Stimulated activated CD8-positive, alpha-beta memory T cell treated with anti-CD3 and anti-CD28 coated beads, Interleukin-12 subunit alpha, Interleukin-12 subunit beta, amount 100 ng/mL, for 4 hours (primary cell): Measurements from ENCODE around the gene NSD1.
"Not testable (repeated sequence)": the region's sequence is repeated elsewhere in the genome, so short reads cannot be mapped to it uniquely, and the experiment has no call there.

ENCODE experiments used
- DNase-seq: peaks from one replicate; pipeline ENCODE4 v3.0.0-alpha.2; 2020; ENCODE audit warnings: low read depth

The NSD1 gene

GRCh38 chr5:177231479-177232250 is 98.1 kb downstream of the NSD1 start:
- DNase-seq, result no peak

GRCh38 chr5:177232358-177232757 is 98.8 kb downstream of the NSD1 start:
- DNase-seq, result no peak

- DNase-seq, result no peak
Observed at GRCh38 chr5:177232761-177233160, 99.2 kb downstream of the NSD1 start.

GRCh38 chr5:177233206-177233605 is 99.6 kb downstream of the NSD1 start:
- no peak for DNase-seq

- no peak for DNase-seq
Observed at GRCh38 chr5:177233802-177234201, 100.2 kb downstream of the NSD1 start.

- DNase-seq, result no peak
Observed at GRCh38 chr5:177234841-177235240, 101.3 kb downstream of the NSD1 start.

GRCh38 chr5:177241768-177242167 is 108.2 kb downstream of the NSD1 start:
- DNase-seq, result no peak

GRCh38 chr5:177242304-177242703 is 108.7 kb downstream of the NSD1 start:
- no peak for DNase-seq

DNA sequence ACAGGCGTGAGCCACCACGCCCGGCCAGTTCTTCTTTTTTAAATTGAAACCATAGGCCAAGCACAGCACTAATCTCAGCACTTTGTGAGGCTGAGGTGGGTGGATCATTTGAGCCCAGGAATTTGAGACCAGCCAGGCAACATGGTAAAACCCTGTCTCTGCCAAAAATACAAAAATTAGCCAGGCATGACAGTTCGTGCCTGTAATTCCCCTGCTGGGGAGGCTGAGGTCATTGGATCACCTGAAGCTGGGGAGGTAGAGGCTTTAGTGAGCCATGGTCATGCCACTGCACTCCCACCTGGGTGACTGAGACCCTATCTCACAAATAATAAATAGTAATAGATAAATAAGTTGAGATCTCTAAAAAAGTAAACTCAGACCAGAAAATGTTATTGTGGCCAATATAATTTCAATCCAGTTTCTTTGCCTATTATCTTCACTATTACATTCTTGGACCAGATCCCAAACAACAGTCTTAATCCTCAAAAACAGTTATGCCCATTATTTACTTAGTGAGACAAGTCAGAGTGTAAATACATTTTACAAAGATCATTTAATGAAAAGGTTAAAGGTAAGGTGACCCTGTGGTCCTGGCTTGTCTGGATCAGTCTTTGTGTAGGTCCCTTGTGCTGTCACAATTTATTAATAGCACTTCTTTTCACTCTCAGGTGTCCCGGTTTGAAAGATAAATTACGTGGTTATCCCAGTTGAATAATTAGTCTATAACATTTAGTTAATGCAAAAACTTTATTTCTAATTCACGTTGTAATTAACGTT is 116.4 kb downstream of the NSD1 start:
- no peak for DNase-seq

DNA sequence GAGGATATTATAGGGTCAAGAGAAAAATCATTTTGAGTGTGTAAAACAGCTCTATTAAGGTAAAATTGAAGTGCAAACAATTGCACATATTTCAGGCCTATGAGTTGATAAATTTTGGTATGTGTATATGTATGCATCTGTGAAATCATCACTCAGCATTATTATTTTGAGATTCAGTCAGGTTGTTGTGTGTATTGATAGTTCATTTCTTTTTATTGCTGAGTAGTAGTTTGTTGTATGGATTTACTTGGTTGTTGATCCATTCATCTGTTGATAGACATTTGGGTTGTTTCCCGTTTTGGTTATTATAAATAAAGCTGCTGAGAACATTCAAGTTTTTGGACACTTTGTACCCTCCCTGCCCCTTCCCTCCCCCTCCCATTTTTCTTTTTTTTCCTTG is 119.7 kb downstream of the NSD1 start:
- DNase-seq, result no peak

DNA sequence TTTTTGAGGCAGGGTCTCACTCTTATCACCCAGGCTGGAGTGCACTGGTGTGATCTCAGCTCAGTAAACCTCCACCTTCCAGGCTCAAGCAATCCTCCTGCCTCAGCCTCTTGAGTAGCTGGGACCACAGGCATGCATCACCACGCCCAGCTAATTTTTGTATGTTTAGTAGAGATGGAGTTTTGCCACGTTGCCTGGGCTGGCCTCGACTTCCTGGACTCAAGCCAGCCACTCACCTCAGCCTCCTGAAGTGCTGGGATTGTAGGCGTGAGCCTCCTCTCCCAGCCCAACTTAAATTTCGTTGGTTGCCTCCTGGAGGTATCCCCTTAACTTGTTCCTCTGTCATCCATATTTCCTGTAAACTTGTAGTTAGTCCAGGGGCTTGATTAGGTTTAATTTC is 122.7 kb downstream of the NSD1 start:
- DNase-seq, result no peak

GRCh38 chr5:177258711-177259110 is 125.1 kb downstream of the NSD1 start:
- DNase-seq, result not testable (repeated sequence)

- no peak for DNase-seq
Observed at GRCh38 chr5:177260961-177261360, 127.4 kb downstream of the NSD1 start.

GRCh38 chr5:177261510-177261909 is 127.9 kb downstream of the NSD1 start:
- no peak for DNase-seq

DNA sequence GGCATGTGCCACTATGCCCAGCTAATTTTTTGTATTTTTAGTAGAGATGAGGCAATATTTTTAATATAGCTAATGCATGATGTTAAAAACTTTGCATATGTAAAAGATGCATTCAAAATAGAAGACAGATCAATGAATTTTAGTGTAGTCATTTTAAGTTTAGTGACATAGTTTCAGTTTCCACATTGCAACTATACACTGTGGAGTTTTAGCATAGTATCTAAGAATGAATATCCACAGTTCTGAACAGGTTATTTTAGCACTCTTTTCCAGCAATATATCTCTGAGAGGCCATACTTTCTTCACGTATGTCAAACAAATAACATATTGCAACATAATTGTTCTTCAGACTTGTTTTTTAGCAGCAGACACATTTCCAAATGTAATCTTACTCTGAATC is 130.6 kb downstream of the NSD1 start:
- no peak for DNase-seq

GRCh38 chr5:177265395-177265794 is 131.8 kb downstream of the NSD1 start:
- DNase-seq, result no peak

DNA sequence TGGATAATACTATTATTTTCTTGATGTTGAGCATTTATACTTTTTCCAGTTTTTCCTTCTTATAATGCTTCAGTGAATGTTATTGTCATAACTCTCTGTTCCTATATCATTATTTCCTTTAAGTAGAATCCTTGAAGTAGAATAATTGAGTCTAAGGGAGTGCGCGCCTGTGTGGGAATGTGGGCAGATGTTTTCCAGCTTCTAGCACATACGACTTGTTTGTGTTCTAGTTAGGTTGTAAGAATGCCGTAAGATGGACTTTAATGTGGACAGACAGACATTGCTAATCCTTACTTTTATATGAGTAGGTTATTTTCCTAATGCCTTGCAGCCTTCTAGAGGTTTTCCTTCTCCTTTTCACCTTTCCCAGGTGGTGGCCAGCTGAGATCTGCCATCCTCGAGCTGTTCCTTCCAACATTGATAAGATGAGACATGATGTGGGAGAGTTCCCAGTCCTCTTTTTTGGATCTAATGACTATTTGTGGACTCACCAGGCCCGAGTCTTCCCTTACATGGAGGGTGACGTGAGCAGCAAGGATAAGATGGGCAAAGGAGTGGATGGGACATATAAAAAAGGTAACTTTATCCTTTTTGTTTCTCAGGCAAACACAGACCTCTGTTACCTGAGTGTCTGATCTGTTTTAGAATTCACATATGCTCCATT is 135.8 kb downstream of the NSD1 start:
- DNase-seq, result no peak

DNA sequence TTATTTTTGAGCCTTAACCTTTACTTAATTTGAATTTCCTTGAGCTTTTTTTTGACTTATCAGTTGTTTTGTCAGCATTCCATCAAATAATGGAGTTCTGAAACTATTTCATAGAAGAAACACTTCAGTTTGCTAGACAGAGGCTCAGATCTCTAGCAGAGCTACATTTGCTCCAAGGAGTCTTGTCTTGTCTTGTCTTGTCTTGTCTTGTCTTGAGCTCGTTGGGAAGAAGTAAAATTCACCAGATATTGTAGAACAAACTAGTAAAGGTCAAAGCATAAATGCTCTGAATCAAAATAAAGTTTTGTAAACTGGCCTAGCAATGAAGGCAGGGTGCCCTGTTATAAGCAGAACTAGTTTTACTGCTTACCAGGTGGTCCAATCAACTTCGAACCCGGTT is 136.4 kb downstream of the NSD1 start:
- no peak for DNase-seq

DNA sequence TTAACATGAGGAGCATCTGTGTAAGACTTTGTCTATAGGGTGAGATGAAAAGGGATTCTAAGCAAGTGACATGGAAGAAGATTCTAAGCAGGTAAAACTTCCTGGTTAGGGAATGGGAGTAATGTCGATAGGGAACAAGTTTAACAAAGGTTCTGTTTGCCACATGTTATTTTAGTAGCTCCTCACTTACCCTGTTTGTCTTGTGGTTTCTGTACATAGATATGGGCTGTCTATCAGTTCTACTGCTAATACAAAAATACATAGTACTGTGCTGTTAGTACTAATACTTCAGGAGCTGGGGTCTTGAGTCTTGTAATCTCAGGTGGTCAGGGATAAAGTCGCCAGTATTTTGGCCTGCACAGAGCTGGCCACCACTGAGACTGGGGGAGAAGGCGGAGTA is 137.1 kb downstream of the NSD1 start:
- no peak for DNase-seq

- no peak for DNase-seq
Observed at GRCh38 chr5:177271113-177271512, 137.5 kb downstream of the NSD1 start.

DNA sequence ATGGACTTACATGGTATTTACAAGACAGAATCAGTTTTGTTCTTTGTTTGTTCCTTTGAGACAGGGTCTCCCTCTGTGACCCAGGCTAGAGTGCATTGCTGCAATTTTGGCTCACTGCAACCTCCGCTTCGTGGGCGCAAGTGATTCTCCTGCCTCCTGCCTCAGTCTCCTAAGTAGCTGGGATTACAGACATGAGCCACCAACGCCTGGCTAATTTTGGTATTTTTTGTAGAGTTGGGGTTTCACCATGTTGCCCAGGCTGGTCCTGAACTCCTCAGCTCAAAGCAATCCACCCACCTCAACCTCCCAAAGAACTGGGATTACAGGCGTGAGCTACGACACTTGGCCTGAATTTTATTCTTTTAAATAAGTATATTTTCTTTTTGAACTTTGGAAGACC is 142.3 kb downstream of the NSD1 start:
- DNase-seq, result no peak

DNA sequence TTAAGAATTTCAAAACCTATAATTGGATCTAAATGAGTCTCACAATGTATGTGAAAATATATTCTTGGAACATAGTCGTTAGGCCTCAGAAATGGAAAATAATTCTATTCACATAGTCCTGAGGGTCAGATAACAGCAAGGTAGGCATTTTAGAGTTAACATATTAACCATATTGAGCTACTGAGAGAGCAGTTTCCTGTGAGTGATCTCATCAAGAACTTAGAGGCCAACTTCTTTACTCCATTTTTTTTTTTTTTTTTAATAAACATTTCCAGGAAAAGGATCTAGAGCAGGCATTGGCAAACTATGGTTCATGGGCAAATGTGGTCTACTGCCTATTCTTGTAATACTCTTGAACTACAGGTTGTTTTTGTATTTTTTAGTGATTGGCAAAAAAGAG is 143.3 kb downstream of the NSD1 start:
- DNase-seq, result no peak

GRCh38 chr5:177288191-177288590 is 154.6 kb downstream of the NSD1 start:
- no peak for DNase-seq
